HepG2 (cell line): Measurements from ENCODE around the gene APOC4. TPM values are rescaled to one million over a fixed set of nuclear protein-coding genes. Genes with fewer than 3 reads are reported as not detected.

ENCODE experiments used
- ARNT ChIP-seq: fragments of 450-650 bp; IDR thresholded peaks from 2 replicates; pipeline ENCODE4 v1.6.1; 2017
- ATF3 ChIP-seq: sonication (generic); formaldehyde crosslinking; IDR thresholded peaks from 2 replicates; pipeline ENCODE4 v1.4.0; 2020; ENCODE audit warnings: missing genetic modification reagents
- EED ChIP-seq: sonication (generic); formaldehyde crosslinking; IDR thresholded peaks from 2 replicates; pipeline ENCODE4 v1.5.0; 2020; ENCODE audit warnings: mild to moderate bottlenecking, missing genetic modification reagents
- FOXA1 ChIP-seq, 2 experiments: fragments of 450-650 bp in 1 of 2; sonication (generic) in 1 of 2; formaldehyde crosslinking in 1 of 2; IDR thresholded peaks; 2 replicates each; pipeline versions ENCODE4 v1.4.0 to v1.6.1; 2016 to 2020; ENCODE audit warnings: missing genetic modification reagents in 1 of 2
- KLF12 ChIP-seq: sonication (generic); formaldehyde crosslinking; IDR thresholded peaks from 2 replicates; pipeline ENCODE4 v1.4.0; 2020; ENCODE audit warnings: missing genetic modification reagents, borderline replicate concordance
- NFIC ChIP-seq: IDR thresholded peaks from 2 replicates; pipeline ENCODE4 v1.6.1; 2012; ENCODE audit warnings: mild to moderate bottlenecking, low read length, inconsistent platforms
- SIN3A ChIP-seq: IDR thresholded peaks from 2 replicates; pipeline ENCODE4 v1.6.1; 2011; ENCODE audit warnings: low read depth, mild to moderate bottlenecking, control low read depth, low read length, borderline replicate concordance
- TOE1 ChIP-seq: sonication (generic); formaldehyde crosslinking; IDR thresholded peaks from 2 replicates; pipeline ENCODE4 v1.4.0; 2020; ENCODE audit warnings: mild to moderate bottlenecking, missing genetic modification reagents
- ZFY ChIP-seq: sonication (generic); formaldehyde crosslinking; IDR thresholded peaks from 2 replicates; pipeline ENCODE4 v1.4.0; 2020; ENCODE audit warnings: missing genetic modification reagents
- ZNF337 ChIP-seq: sonication (generic); formaldehyde crosslinking; IDR thresholded peaks from 2 replicates; pipeline ENCODE4 v1.5.1; 2020; ENCODE audit warnings: missing genetic modification reagents, low read depth, mild to moderate bottlenecking, borderline replicate concordance
- ZNF558 ChIP-seq: sonication (generic); formaldehyde crosslinking; IDR thresholded peaks from 2 replicates; pipeline ENCODE4 v1.9.0; 2022; ENCODE audit warnings: mild to moderate bottlenecking, missing genetic modification reagents, borderline replicate concordance
- ZNF589 ChIP-seq: sonication (generic); formaldehyde crosslinking; conservative IDR thresholded peaks from 2 replicates; pipeline ENCODE4 v1.8.0; 2022; ENCODE audit warnings: mild to moderate bottlenecking, moderate library complexity, missing genetic modification reagents
- ZNF746 ChIP-seq: sonication (generic); formaldehyde crosslinking; IDR thresholded peaks from 2 replicates; pipeline ENCODE4 v1.8.0; 2022; ENCODE audit warnings: mild to moderate bottlenecking, missing genetic modification reagents
- polyA plus RNA-seq, 8 experiments: library from polyadenylated mRNA; depleted of rRNA in 3 of 8; stranded (reverse) in 7 of 8; unstranded in 1 of 8; fragments of >200 nt; fragmentation: Illumina TruSeq in 4 of 8; extraction: Trizol in 4 of 8; gene quantifications; 2 replicates each; pipeline versions ENCODE4 v1.2.1 to v1.2.3, GENCODE V29; 2011 to 2016; ENCODE audit warnings: low read depth in 4 of 8, missing spikeins in 1 of 8, mixed read lengths in 1 of 8; ENCODE audit not compliant: insufficient read depth in 1 of 8
- total RNA-seq, 5 experiments: library from RNA; depleted of rRNA; stranded (reverse); fragments of >200 nt; fragmentation: Illumina TruSeq; extraction: Trizol; gene quantifications; 2 replicates each; pipeline ENCODE4 v1.2.3, GENCODE V29; 2016; ENCODE audit warnings: low read depth in 1 of 5
- TF ChIP-seq, protein P1 (sequence below): sonication (generic); formaldehyde crosslinking; IDR thresholded peaks from 2 replicates; pipeline ENCODE4 v1.5.1; 2020; ENCODE audit warnings: missing genetic modification reagents, mild to moderate bottlenecking, borderline replicate concordance
- TF ChIP-seq, protein P2 (sequence below): sonication (generic); formaldehyde crosslinking; IDR thresholded peaks from 2 replicates; pipeline ENCODE4 v1.4.0; 2020; ENCODE audit warnings: missing genetic modification reagents, mild to moderate bottlenecking, borderline replicate concordance
- TF ChIP-seq, protein P3 (sequence below), 2 experiments: fragments of 450-650 bp in 1 of 2; sonication (generic) in 1 of 2; formaldehyde crosslinking; IDR thresholded peaks; 2 replicates each; pipeline versions ENCODE4 v1.5.0 to v1.8.0; 2020 to 2022; ENCODE audit warnings: mild to moderate bottlenecking in 1 of 2, missing genetic modification reagents in 1 of 2
- TF ChIP-seq, protein P4 (sequence below), 2 experiments: sonication (generic) in 1 of 2; formaldehyde crosslinking in 1 of 2; IDR thresholded peaks; 2 replicates each; pipeline versions ENCODE4 v1.5.1 to v1.6.1; 2011 to 2020; ENCODE audit warnings: borderline replicate concordance in 1 of 2, low read depth in 1 of 2, low read length in 1 of 2, mild to moderate bottlenecking in 1 of 2, missing genetic modification reagents in 1 of 2, moderate library complexity in 1 of 2
- TF ChIP-seq, protein P5 (sequence below): sonication (generic); formaldehyde crosslinking; IDR thresholded peaks from 2 replicates; pipeline ENCODE4 v1.8.0; 2022; ENCODE audit warnings: low read depth, missing genetic modification reagents

APOC4 gene
- total and polyA plus RNA-seq, 2 of the 13 experiments (the other 11 are each of a cell fraction or from before 2014, with no cell fraction given), result 0.46 TPM; not detected in 1

DNA sequence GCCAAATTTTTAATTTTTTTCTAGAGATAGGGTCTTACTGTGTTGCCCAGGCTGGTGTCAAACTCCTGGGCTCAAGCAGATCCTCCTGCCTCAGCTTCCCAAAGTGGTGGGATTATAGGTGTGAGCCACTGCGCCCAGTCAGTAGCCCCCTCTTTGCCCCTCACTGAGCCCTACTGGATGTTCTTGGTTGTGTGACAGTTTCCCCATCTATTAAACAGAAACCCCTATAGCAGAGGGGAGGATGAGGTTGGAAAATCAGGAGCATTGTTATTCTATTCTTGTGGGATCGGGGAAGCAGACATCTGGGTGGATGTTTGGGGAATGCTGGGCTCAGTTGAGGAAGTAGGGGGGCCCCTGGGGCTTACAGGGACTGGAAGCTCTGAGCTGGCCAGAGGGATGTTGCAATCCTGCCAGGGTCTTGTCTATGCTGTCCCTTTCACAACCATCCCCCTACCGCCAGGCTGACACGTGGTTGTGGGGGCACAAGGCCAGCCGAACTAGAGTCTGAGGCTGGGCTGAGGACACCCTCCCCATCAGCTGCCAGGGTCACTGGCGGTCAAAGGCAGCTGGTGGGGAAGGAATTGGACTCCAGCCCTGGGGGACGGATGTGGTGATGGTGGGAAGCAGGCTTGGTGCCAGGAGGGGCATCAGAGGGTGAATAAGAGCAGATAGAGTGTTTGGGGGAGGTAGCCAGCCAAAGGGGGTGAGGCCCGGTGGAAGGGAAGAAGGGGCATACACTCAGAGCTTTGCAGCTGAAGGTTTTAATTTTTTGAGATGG lies 16.7 kb upstream of the APOC4 start (continued):
- peak; percentile 66 for TF ChIP-seq NFIC
- TF ChIP-seq, protein P1, sequence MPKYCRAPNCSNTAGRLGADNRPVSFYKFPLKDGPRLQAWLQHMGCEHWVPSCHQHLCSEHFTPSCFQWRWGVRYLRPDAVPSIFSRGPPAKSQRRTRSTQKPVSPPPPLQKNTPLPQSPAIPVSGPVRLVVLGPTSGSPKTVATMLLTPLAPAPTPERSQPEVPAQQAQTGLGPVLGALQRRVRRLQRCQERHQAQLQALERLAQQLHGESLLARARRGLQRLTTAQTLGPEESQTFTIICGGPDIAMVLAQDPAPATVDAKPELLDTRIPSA (CRISPR knock-in tag), result no peak
- peak; percentile 44; the same call in 1 of the 2 replicates for TF ChIP-seq ZFY
- no peak for TF ChIP-seq EED (CRISPR knock-in tag)
- TF ChIP-seq KLF12 (CRISPR knock-in tag), result peak; percentile 80
- TF ChIP-seq ZNF558 (CRISPR knock-in tag), result peak; percentile 69; the same call in 1 of the 2 replicates
- peak; percentile 72 for TF ChIP-seq ATF3
- no peak for TF ChIP-seq FOXA1 (IDR thresholded peaks at IDR 0.05)
- peak; percentile 77; the same call in 1 of the 2 replicates for TF ChIP-seq FOXA1 (CRISPR knock-in tag; IDR thresholded peaks at IDR 0.05)
- TF ChIP-seq, protein P2, sequence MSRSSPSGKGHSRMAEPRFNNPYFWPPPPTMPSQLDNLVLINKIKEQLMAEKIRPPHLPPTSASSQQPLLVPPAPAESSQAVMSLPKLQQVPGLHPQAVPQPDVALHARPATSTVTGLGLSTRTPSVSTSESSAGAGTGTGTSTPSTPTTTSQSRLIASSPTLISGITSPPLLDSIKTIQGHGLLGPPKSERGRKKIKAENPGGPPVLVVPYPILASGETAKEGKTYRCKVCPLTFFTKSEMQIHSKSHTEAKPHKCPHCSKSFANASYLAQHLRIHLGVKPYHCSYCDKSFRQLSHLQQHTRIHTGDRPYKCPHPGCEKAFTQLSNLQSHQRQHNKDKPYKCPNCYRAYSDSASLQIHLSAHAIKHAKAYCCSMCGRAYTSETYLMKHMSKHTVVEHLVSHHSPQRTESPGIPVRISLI (CRISPR knock-in tag), result peak; percentile 89
- no peak; the same call in 1 of the 2 replicates for TF ChIP-seq TOE1
- peak; percentile 60; the same call in 1 of the 2 replicates for TF ChIP-seq SIN3A
- TF ChIP-seq ZNF337, result no peak; the same call in 1 of the 2 replicates
- TF ChIP-seq ZNF589 (CRISPR knock-in tag), result peak; percentile 95
- TF ChIP-seq, protein P3, sequence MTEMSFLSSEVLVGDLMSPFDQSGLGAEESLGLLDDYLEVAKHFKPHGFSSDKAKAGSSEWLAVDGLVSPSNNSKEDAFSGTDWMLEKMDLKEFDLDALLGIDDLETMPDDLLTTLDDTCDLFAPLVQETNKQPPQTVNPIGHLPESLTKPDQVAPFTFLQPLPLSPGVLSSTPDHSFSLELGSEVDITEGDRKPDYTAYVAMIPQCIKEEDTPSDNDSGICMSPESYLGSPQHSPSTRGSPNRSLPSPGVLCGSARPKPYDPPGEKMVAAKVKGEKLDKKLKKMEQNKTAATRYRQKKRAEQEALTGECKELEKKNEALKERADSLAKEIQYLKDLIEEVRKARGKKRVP (CRISPR knock-in tag; IDR thresholded peaks at IDR 0.05), result peak in 1 of 2 experiments; percentile 97; a peak in 2 of 4 replicates
- no peak for TF ChIP-seq ARNT
- peak; percentile 99 for TF ChIP-seq ZNF746
- TF ChIP-seq, protein P4, sequence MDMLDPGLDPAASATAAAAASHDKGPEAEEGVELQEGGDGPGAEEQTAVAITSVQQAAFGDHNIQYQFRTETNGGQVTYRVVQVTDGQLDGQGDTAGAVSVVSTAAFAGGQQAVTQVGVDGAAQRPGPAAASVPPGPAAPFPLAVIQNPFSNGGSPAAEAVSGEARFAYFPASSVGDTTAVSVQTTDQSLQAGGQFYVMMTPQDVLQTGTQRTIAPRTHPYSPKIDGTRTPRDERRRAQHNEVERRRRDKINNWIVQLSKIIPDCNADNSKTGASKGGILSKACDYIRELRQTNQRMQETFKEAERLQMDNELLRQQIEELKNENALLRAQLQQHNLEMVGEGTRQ (IDR thresholded peaks at IDR 0.05; ENCODE audit: low read depth, low read length), result peak; percentile 46; the same call in 1 of the 2 replicates
- TF ChIP-seq, protein P4 (CRISPR knock-in tag; IDR thresholded peaks at IDR 0.05; ENCODE audit: borderline replicate concordance), result peak; percentile 88
- TF ChIP-seq, protein P5, sequence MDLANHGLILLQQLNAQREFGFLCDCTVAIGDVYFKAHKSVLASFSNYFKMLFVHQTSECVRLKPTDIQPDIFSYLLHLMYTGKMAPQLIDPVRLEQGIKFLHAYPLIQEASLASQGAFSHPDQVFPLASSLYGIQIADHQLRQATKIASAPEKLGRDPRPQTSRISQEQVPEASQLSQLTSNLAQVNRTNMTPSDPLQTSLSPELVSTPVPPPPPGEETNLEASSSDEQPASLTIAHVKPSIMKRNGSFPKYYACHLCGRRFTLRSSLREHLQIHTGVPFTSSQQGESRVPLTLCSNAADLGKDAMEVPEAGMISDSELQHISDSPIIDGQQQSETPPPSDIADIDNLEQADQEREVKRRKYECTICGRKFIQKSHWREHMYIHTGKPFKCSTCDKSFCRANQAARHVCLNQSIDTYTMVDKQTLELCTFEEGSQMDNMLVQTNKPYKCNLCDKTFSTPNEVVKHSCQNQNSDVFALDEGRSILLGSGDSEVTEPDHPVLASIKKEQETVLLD (CRISPR knock-in tag), result 0 out of 2 replicates have a peak, but pooled peaks have one; percentile 65
